HepG2 (cell line): Measurements from ENCODE around the gene AGT. TPM values are rescaled to one million over a fixed set of nuclear protein-coding genes. Genes with fewer than 3 reads are reported as not detected.

ENCODE experiments used
- HMGXB3 ChIP-seq: sonication (generic); formaldehyde crosslinking; IDR thresholded peaks from 2 replicates; pipeline ENCODE4 v1.4.0; 2020; ENCODE audit warnings: missing genetic modification reagents, borderline replicate concordance
- MLXIP ChIP-seq: sonication (generic); formaldehyde crosslinking; IDR thresholded peaks from 2 replicates; pipeline ENCODE4 v1.9.0; 2021; ENCODE audit warnings: missing genetic modification reagents, borderline replicate concordance
- polyA plus RNA-seq, 8 experiments: library from polyadenylated mRNA; depleted of rRNA in 3 of 8; stranded (reverse) in 7 of 8; unstranded in 1 of 8; fragments of >200 nt; fragmentation: Illumina TruSeq in 4 of 8; extraction: Trizol in 4 of 8; gene quantifications; 2 replicates each; pipeline versions ENCODE4 v1.2.1 to v1.2.3, GENCODE V29; 2011 to 2016; ENCODE audit warnings: low read depth in 4 of 8, missing spikeins in 1 of 8, mixed read lengths in 1 of 8; ENCODE audit not compliant: insufficient read depth in 1 of 8
- total RNA-seq, 5 experiments: library from RNA; depleted of rRNA; stranded (reverse); fragments of >200 nt; fragmentation: Illumina TruSeq; extraction: Trizol; gene quantifications; 2 replicates each; pipeline ENCODE4 v1.2.3, GENCODE V29; 2016; ENCODE audit warnings: low read depth in 1 of 5

AGT gene
- total and polyA plus RNA-seq, 2 of the 13 experiments (the other 11 are each of a cell fraction or from before 2014, with no cell fraction given), result 892 to 2,071 TPM

- no peak for TF ChIP-seq HMGXB3
- TF ChIP-seq MLXIP (CRISPR knock-in tag), result no peak
Measured at GRCh38 chr1:230758709-230759368, 44.9 kb upstream of the AGT start (continued).
